Measurements from ENCODE around the gene SGMS1.
"Not testable (repeated sequence)": the region's sequence is repeated elsewhere in the genome, so short reads cannot be mapped to it uniquely, and the experiment has no call there.

SGMS1 gene

GRCh38 chr10:50576245-50576815 is 47.4 kb downstream of the SGMS1 start:
- H3K36me3 ChIP-seq: no peaks in the 10 kb centered on the region
- TF ChIP-seq Cebpa-rat (IDR thresholded peaks at IDR 0.05): no peak
- H3K9me3 ChIP-seq (replicated peaks in 1 of 11): peaks cover 0 to 17% (median 8%) of the 10 kb centered on the region in 11 experiments; a peak in 13 of 22 replicates
- no peak overlapping the region for H3K4me3 ChIP-seq
- no peak overlapping the region for H3K27ac ChIP-seq
- H4K20me1 ChIP-seq: peaks cover 0 to 42% (median 4%) of the 10 kb centered on the region in 11 experiments; a peak in 8 of 22 replicates
- no peak overlapping the region for H3K9ac ChIP-seq
- H3K4me2 ChIP-seq: peak overlapping the region in 2 of 11 experiments; percentile 62 to 75; a peak in 4 of 22 replicates
- no peaks in the 10 kb centered on the region for H3K27me3 ChIP-seq
- H3K4me1 ChIP-seq: peaks cover 8 to 37% (median 14%) of the 10 kb centered on the region in 10 experiments

GRCh38 chr10:50575477-50576244 is 48.1 kb downstream of the SGMS1 start:
- no peak overlapping the region for H3K4me2 ChIP-seq

GRCh38 chr10:50574931-50575330 is 48.8 kb downstream of the SGMS1 start:
- peaks cover 0 to 42% (median 4%) of the 10 kb centered on the region in 11 experiments; a peak in 8 of 22 replicates for H4K20me1 ChIP-seq
- H3K27ac ChIP-seq: no peak overlapping the region
- H3K4me3 ChIP-seq: no peak overlapping the region
- H3K27me3 ChIP-seq: no peaks in the 10 kb centered on the region
- H3K4me2 ChIP-seq: no peak overlapping the region
- H3K36me3 ChIP-seq: no peaks in the 10 kb centered on the region
- TF ChIP-seq Cebpa-rat (IDR thresholded peaks at IDR 0.05): no peak
- H3K9ac ChIP-seq: no peak overlapping the region
- H3K4me1 ChIP-seq: peaks cover 8 to 32% (median 14%) of the 10 kb centered on the region in 10 experiments
- H3K9me3 ChIP-seq (replicated peaks in 1 of 11): peaks cover 0 to 17% (median 8%) of the 10 kb centered on the region in 11 experiments; a peak in 13 of 22 replicates

More at GRCh38 chr10:50575477-50576244, 48.1 kb downstream of the SGMS1 start:
- peaks cover 0 to 17% (median 8%) of the 10 kb centered on the region in 11 experiments; a peak in 13 of 22 replicates for H3K9me3 ChIP-seq (replicated peaks in 1 of 11)
- H3K27me3 ChIP-seq: no peaks in the 10 kb centered on the region
- H4K20me1 ChIP-seq: peaks cover 0 to 42% (median 4%) of the 10 kb centered on the region in 11 experiments; a peak in 8 of 22 replicates
- no peaks in the 10 kb centered on the region for H3K36me3 ChIP-seq
- H3K27ac ChIP-seq: no peak overlapping the region
- no peak overlapping the region for H3K4me3 ChIP-seq
- no peak overlapping the region for H3K9ac ChIP-seq
- no peak for TF ChIP-seq Cebpa-rat (IDR thresholded peaks at IDR 0.05)
- peaks cover 8 to 37% (median 14%) of the 10 kb centered on the region in 10 experiments for H3K4me1 ChIP-seq

GRCh38 chr10:50574305-50574704 is 49.5 kb downstream of the SGMS1 start:
- Histone ChIP-seq H3K9me3 (replicated peaks in 1 of 11) (peaks cover 0 to 17% (median 9%) of the 10 kb centered on the region in 11 experiments; a peak in 13 of 22 replicates), H4K20me1 (peaks cover 0 to 42% (median 4%) of the 10 kb centered on the region in 11 experiments; a peak in 8 of 22 replicates), H3K4me1 (peaks cover 8 to 26% (median 14%) of the 10 kb centered on the region in 10 experiments), H3K4me3 (no peak overlapping the region), H3K27me3 (no peaks in the 10 kb centered on the region), H3K27ac (no peak overlapping the region), H3K36me3 (no peaks in the 10 kb centered on the region), H3K4me2 (no peak overlapping the region), H3K9ac (no peak overlapping the region)
- no peak for TF ChIP-seq Cebpa-rat (IDR thresholded peaks at IDR 0.05)

- H3K4me2 ChIP-seq: no peak overlapping the region
- H3K4me3 ChIP-seq: no peak overlapping the region
- no peak for TF ChIP-seq Cebpa-rat (IDR thresholded peaks at IDR 0.05)
- H4K20me1 ChIP-seq: peaks cover 0 to 32% (median 4%) of the 10 kb centered on the region in 11 experiments; a peak in 6 of 22 replicates
- no peak overlapping the region for H3K27ac ChIP-seq
- H3K9ac ChIP-seq: no peak overlapping the region
- H3K27me3 ChIP-seq: no peaks in the 10 kb centered on the region
- H3K9me3 ChIP-seq (replicated peaks in 1 of 11): peaks cover 0 to 17% (median 9%) of the 10 kb centered on the region in 11 experiments; a peak in 13 of 22 replicates
- peaks cover 0 to 7% (median 0%) of the 10 kb centered on the region in 11 experiments; a peak in 2 of 22 replicates for H3K36me3 ChIP-seq
- H3K4me1 ChIP-seq: peaks cover 0 to 6% (median 1%) of the 10 kb centered on the region in 10 experiments; a peak in 12 of 20 replicates
Measured at GRCh38 chr10:50572017-50572491, 51.7 kb downstream of the SGMS1 start.

GRCh38 chr10:50568750-50569149 is 55.0 kb downstream of the SGMS1 start:
- H3K27ac ChIP-seq; H3K4me2 ChIP-seq; H3K9me3 ChIP-seq (replicated peaks in 1 of 11); H3K4me1 ChIP-seq; H3K4me3 ChIP-seq; H3K27me3 ChIP-seq; H3K36me3 ChIP-seq; H3K9ac ChIP-seq: not testable (repeated sequence)
- peaks cover 0 to 12% (median 0%) of the 10 kb centered on the region in 11 experiments; a peak in 5 of 22 replicates for H4K20me1 ChIP-seq

GRCh38 chr10:50567384-50567783 is 56.4 kb downstream of the SGMS1 start:
- H3K4me3 ChIP-seq: no peak overlapping the region
- 0 out of 22 replicates have a peak, but pooled peaks cover 0 to 5% (median 0%) of the 10 kb centered on the region in 11 experiments for H3K9me3 ChIP-seq (replicated peaks in 1 of 11)
- no peak overlapping the region for H3K9ac ChIP-seq
- no peaks in the 10 kb centered on the region for H3K4me1 ChIP-seq
- H3K4me2 ChIP-seq: no peak overlapping the region
- peaks cover 0 to 11% (median 0%) of the 10 kb centered on the region in 11 experiments; a peak in 3 of 22 replicates for H3K36me3 ChIP-seq
- H4K20me1 ChIP-seq: peaks cover 0 to 8% (median 0%) of the 10 kb centered on the region in 11 experiments; a peak in 5 of 22 replicates
- H3K27ac ChIP-seq: no peak overlapping the region
- H3K27me3 ChIP-seq: no peaks in the 10 kb centered on the region
- TF ChIP-seq Cebpa-rat (IDR thresholded peaks at IDR 0.05): no peak

GRCh38 chr10:50566150-50566549 is 57.6 kb downstream of the SGMS1 start:
- H3K9ac ChIP-seq: no peak overlapping the region
- H3K4me2 ChIP-seq: no peak overlapping the region
- H3K9me3 ChIP-seq (replicated peaks in 1 of 11): 0 out of 22 replicates have a peak, but pooled peaks cover 0 to 5% (median 0%) of the 10 kb centered on the region in 11 experiments
- H3K27me3 ChIP-seq: no peaks in the 10 kb centered on the region
- H4K20me1 ChIP-seq: peaks cover 0 to 2% (median 0%) of the 10 kb centered on the region in 11 experiments; a peak in 3 of 22 replicates
- H3K4me3 ChIP-seq: no peak overlapping the region
- no peaks in the 10 kb centered on the region for H3K4me1 ChIP-seq
- H3K27ac ChIP-seq: no peak overlapping the region
- TF ChIP-seq Cebpa-rat (IDR thresholded peaks at IDR 0.05): no peak
- peaks cover 0 to 11% (median 0%) of the 10 kb centered on the region in 11 experiments; a peak in 3 of 22 replicates for H3K36me3 ChIP-seq

Measured in BLaER1 treated with 17β-estradiol and CSF1 and Interleukin-3, amounts not matched to agents 10 nM and 100 nM (cell line).